ENCODE results near the gene FLNA. TPM values are rescaled to one million over a fixed set of nuclear protein-coding genes. Genes with fewer than 3 reads are reported as not detected.

The FLNA gene
- total RNA-seq, 1 experiment from 2014 or later, result 1,563 TPM

DNA sequence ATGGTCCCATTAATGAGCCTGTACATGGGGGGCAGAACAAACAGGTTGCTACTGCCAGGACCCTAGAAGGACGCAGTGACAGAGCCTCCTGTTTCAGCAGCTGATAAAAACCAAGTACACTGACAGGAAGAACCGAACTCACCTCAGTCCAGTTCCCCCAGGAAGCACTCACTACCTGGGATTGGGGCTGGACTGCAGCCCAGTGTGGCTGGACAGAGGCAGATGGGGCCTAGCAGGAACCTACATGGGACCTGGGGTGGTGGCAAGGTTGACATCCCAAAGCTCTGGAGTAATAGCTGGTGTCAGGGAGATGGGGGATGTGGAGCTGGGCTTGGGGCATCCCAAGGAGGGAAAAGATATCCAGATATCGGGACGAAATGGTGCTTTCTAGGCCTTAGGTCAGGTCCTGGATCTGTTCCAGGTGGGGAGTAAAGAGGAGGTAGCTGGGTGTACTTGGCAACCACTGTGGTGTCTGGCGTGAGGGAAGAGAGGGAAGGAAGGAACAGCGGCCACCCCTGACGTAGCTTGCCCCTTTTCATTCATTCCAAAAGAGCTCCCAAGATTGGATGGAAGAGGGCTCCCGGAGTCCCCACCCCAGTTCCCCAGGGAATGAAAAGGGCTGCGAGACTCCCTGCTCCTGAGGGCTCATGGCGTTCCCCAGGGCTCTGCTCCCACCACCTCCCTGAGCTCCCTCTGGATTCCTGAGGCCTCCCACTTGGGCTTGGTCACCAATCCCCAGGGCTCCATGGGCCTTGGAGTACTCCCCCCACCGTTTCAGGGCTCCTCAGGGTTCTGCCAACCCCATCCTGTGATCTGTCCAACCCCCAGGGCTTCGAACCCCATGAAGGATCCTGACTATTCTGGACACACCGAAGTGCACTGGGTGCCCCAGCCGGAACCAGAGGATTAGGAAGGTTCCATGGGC, 9.2 kb upstream of the FLNA start:
- DNase-seq, result no peak
- Histone ChIP-seq H3K36me3 (peaks cover 3% of the 10 kb centered on the region), H3K4me3 (no peak overlapping the region), H3K27me3 (no peaks in the 10 kb centered on the region), H3K9me3 (no peaks in the 10 kb centered on the region)

DNA sequence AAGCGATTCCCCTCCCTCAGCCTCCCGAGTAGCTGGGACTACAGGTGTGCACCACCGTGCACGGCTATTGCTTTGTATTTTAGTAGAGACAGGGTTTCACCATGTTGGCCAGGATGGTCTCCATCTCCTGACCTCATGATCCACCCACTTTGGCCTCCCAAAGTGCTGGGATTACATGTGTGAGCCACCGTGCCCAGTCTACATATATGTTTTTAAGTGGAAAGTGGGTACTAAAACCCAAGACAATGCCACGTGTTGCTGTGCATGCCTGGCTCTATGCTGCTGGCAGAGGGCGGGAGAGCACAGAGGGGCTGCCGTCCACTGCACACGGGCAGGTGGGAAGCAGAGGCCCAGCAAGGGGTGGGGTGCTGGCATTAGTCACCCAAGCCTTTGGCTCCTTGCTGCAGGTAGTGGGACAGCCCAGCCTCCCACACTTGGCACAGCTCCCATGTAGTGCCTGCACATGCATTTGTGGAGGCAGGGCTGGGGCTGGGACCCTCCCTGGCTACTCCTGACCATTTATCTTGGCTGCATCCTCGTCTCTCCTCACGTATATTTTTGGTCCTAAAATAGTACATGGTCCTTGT, 8.1 kb upstream of the FLNA start:
- peaks cover 3% of the 10 kb centered on the region for H3K36me3 ChIP-seq
- no peak overlapping the region for H3K4me3 ChIP-seq
- H3K27me3 ChIP-seq, result no peaks in the 10 kb centered on the region
- DNase-seq, result no peak
- H3K9me3 ChIP-seq, result no peaks in the 10 kb centered on the region

DNA sequence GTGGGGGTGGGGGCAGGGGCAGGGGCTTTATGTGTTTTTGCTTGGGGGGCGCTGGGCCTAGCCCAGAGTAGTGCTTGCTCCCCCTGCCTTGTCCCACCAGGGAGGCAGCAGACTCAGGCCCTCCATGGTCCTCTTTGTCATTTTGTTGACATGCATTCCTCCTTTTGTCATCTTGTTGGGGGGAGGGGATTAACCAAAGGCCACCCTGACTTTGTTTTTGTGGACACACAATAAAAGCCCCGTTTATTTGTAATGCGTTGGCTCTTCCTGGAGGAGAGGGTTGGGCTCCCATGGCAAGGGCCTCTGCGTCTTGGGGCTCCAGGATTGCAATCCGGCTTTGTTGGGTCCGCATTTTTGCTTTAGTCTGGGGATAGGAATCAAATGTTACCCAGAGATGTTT, 6.8 kb upstream of the FLNA start:
- DNase-seq, result no peak
- peaks cover 3% of the 10 kb centered on the region for H3K36me3 ChIP-seq
- no peak overlapping the region for H3K4me3 ChIP-seq
- H3K27me3 ChIP-seq, result no peaks in the 10 kb centered on the region
- H3K9me3 ChIP-seq, result no peaks in the 10 kb centered on the region

DNA sequence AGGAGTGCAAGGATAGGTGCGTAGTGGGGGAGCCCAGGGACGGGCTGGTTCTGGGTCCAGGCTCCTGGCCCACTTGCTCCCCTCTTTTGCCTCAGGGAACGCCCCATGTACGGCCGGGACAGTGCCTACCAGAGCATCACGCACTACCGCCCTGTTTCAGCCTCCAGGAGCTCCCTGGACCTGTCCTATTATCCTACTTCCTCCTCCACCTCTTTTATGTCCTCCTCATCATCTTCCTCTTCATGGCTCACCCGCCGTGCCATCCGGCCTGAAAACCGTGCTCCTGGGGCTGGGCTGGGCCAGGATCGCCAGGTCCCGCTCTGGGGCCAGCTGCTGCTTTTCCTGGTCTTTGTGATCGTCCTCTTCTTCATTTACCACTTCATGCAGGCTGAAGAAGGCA, 6.4 kb upstream of the FLNA start:
- DNase-seq, result no peak
- H3K4me3 ChIP-seq, result no peak overlapping the region; the same call in 1 of the 2 replicates
- no peaks in the 10 kb centered on the region for H3K9me3 ChIP-seq
- H3K27me3 ChIP-seq, result no peaks in the 10 kb centered on the region
- H3K36me3 ChIP-seq, result peaks cover 3% of the 10 kb centered on the region

DNA sequence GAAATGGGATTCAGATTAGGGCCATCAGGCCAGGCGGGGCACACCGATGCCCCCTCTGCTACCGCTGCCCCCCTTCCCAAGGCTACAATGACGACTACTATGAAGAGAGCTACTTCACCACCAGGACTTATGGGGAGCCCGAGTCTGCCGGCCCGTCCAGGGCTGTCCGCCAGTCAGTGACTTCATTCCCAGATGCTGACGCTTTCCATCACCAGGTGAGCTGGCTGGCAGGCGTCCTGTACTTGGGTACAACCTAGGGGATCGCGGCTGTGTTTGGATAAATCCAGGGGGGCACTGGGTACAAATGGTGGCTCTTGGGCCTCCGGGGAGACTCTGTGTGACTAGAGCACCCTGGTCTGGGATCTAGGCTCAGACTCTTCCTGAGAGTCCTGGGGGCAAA, 5.7 kb upstream of the FLNA start:
- Histone ChIP-seq H3K27me3 (no peaks in the 10 kb centered on the region), H3K9me3 (no peaks in the 10 kb centered on the region), H3K36me3 (peaks cover 3% of the 10 kb centered on the region), H3K4me3 (peak overlapping the region; percentile 67)
- no peak for DNase-seq

DNA sequence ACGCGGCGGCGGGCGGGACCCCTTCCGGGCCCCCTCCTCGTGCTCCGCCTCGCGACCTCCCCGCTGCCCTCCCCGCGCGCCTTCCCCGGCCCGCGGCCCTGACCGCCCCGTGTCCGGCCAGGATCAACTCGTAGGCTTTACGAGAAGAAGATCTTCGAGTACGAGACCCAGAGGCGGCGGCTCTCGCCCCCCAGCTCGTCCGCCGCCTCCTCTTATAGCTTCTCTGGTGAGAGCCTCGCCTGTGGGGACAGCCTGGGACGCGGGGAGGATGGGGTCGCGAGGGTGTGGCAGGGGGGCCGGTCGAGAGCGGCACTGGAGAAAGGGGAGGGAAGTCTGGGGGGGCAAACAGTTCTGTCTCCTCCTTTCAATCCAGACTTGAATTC, 5.1 kb upstream of the FLNA start:
- H3K4me3 ChIP-seq, result peak overlapping the region; percentile 67
- no peak for DNase-seq
- no peaks in the 10 kb centered on the region for H3K27me3 ChIP-seq
- peaks cover 3% of the 10 kb centered on the region for H3K36me3 ChIP-seq
- H3K9me3 ChIP-seq, result no peaks in the 10 kb centered on the region

DNA sequence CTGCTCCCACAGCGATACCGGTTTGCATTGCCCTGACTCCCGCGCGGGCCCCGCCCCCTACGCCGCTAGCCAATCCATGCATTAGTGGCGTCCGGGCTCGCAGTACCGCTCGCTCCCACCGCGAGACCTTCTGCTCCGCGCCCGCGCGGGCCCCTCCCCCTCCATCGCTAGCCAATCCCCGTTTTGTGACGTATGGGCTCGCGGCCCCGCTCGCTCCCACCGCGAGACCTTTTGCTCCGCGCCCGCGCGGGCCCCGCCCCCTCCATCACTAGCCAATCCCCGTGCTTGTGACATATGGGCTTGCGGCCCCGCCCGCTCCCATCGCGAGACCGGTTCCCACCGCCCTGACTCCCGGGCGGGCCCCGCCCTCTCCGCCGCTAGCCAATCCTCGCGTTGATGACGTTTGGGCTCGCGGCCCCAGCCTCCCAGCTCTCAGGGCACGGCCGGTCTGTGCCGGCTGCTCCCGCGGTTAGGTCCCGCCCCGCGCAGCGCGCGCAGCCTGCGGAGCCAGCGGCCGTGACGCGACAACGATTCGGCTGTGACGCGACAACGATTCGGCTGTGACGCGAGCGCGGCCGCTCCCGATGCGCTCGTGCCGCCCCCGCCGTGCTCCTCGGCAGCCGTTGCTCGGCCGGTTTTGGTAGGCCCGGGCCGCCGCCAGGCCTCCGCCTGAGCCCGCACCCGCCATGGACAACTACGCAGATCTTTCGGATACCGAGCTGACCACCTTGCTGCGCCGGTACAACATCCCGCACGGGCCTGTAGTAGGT, 4.5 kb upstream of the FLNA start, which contains the start of gene EMD:
TSS of gene EMD (plus strand) at position 497 of the 770 bp plus-strand sequence. CDS start at position 687, 190 bp downstream.
- Histone ChIP-seq H3K27me3 (no peaks in the 10 kb centered on the region), H3K36me3 (peaks cover 3% of the 10 kb centered on the region), H3K4me3 (peak within 1 kb of the TSS; percentile 67), H3K9me3 (no peaks in the 10 kb centered on the region)
- peak; percentile 98 for DNase-seq

DNA sequence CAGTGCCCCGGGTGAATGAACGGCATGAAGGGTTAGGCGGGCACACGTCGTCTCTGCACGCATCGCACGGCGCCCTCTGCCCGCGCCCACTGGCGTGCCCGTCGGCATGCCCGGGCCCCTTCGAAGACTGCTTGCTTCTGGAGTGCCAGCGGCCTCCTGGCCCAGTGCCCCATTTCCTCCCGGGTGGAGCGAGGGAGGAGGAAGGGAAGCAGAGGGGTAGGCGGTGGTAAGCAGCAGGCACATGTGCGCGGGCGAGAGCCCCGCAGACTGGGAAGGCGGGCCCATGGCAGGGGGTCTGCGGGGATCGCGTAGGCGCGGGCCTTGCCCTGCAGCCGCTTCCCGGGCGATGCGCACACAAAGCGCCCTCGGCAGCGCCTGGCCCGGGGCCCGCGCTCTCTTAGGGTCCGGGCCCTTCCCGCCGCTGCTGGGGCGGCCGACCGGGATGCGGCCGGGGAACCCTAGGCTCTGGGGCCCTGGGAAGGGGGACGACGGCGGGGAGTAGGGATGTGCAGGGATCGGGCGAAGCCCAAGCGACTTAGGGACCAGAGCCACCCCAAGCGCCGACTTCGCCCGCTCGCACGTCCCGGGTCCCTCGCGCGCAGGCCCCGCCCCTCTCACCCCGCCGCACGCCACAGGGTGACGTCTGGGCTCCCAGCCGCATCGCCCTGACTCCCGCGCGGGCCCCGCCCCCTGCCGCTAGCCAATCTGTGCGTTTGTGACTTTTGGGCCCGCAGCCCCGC, 3.8 kb upstream of the FLNA start:
- Histone ChIP-seq H3K27me3 (no peaks in the 10 kb centered on the region), H3K4me3 (peak overlapping the region; percentile 50), H3K9me3 (no peaks in the 10 kb centered on the region), H3K36me3 (peaks cover 3% of the 10 kb centered on the region)
- DNase-seq, result peak; percentile 83

DNA sequence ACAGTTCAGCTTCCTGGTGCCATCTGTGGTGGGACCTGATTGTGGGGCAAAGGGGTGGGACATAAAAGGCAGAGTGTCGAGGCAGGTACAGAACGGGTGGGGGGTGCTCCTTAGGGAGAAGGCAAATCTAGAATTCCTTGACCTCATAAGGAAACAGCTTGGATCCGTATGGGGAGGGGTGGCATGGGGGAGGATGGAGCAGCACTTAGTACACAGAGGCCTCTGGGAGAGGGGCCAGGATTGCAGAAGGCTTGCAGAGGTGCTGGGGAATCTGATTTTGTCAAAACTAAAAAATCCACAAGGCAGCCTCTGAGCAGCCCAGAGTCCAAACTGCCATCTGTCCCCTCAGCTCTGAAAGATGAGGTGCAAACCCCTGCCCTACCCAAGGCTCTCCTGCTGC, 2.3 kb upstream of the FLNA start:
- Histone ChIP-seq H3K36me3 (peaks cover 3% of the 10 kb centered on the region; the same call in 1 of the 2 replicates), H3K27me3 (no peaks in the 10 kb centered on the region), H3K4me3 (no peak overlapping the region), H3K9me3 (no peaks in the 10 kb centered on the region)
- no peak for DNase-seq

DNA sequence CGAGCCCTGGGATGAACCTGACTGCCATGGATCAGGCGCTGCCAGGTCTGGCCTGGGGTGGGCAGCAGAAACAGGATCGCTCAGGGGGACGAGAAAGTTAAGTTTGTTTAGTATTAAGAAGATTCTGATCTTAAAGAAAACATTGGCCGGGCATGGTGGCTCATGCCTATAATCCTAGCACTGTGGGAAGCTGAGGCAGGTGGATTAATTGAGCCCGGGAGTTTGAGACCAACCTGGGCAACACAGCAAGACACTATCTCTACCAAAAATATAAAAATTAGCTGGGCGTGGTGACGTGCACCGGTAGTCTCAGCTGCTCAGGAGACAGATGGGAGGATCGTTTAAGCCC, 696 bp upstream of the FLNA start:
- Histone ChIP-seq H3K36me3 (peaks cover 9% of the 10 kb centered on the region), H3K9me3 (no peaks in the 10 kb centered on the region), H3K4me3 (peak overlapping the region; percentile 33), H3K27me3 (no peaks in the 10 kb centered on the region)
- no peak for DNase-seq

DNA sequence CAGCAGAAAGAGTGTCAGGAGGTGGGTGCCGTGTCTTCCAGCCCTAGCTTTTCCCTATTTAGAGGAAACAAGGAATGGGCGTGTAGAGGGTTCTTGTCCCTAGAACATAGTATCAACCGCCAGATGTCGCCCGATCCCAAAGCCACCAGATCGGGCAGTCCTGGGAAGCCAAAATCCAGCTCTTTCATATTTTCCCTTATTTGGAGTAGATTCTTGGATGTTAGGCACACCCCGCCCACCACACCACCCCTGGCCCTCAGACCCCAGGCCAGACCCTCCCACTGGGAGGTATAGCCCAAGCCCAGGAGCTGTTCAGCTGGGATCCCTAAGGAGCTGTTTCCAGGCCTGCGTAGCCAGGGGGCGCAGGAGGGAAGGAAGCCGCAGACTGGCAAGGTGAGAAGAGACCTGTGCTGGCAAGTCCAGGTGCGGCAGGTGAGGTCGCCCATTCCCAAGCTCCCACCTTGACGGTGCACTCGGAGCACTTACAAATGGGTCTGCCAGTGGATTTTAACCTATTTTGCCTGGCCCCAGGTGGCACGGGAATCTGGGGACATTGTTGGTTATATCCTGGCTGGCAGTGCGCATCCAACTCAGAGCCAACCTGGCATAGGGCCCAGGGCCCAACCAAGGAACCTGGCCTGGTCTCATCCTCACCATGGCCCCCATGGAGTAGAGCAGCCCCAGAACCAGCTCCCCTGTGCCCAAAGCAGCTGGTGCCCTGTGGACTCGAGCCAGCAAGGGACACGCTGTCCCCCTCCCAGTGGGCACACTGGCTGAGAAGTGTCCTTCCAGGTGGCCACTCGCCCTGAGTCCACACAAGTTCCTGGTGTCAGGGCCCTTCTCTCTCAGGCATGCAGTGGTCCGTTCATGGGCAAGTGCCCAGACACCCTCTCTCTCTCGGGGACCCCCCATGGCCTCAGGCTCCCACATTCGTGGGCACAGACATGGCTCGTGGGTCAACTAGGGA, 811 bp downstream of the FLNA start:
- H3K9me3 ChIP-seq, result no peaks in the 10 kb centered on the region
- H3K27me3 ChIP-seq, result no peaks in the 10 kb centered on the region
- peaks cover 15% of the 10 kb centered on the region for H3K36me3 ChIP-seq
- DNase-seq, result peak; percentile 74
- H3K4me3 ChIP-seq, result peak overlapping the region; percentile 53

DNA sequence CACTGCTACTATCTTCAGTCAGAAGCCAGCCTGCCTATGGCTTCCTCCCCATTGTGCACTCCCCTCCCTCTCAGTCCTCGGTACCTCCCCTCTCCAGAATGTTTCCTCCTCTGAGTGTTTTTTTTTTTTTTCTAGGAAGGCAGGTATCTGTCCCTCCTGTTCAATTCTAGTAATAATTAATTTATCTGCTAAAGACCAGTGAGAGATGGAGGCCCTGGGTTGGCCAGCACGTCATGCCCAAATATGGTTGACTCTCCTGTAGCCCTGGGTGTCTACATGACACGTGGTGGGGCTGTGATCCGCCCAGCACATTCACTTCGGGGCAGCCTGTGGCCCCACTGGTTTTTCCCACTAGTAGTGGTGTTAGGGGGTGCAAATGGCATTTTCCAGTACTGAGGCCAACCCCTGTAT, 1.8 kb downstream of the FLNA start:
- no peaks in the 10 kb centered on the region for H3K27me3 ChIP-seq
- DNase-seq, result no peak
- no peak overlapping the region for H3K4me3 ChIP-seq
- H3K9me3 ChIP-seq, result no peaks in the 10 kb centered on the region
- peaks cover 25% of the 10 kb centered on the region for H3K36me3 ChIP-seq

DNA sequence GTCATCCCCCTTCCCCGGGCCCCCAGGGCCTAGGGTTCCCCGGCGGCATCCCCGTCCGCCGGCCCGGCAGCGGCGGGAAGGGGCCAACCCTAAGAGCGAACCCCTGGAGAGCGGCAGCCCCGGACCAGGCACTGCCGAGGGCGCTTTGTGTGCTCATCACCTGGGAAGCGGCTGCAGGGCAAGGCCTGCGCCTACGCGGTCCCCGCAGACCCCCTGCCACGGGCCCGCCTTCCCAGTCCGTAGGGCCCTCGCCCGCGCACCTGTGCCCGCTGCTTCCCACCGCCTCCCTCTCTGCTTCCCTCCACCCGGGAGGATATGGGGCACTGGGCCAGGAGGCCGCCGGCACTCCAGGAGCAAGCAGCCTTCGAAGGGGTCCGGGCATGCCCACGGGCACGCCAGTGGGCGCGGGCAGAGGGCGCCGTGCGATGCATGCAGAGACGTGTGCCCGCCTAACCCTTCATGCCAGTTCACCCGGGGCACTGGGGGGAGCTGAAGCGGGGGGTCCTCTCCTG, 2.6 kb downstream of the FLNA start:
- Histone ChIP-seq H3K4me3 (peak overlapping the region; percentile 81), H3K36me3 (peaks cover 33% of the 10 kb centered on the region), H3K9me3 (no peaks in the 10 kb centered on the region), H3K27me3 (no peaks in the 10 kb centered on the region)
- DNase-seq, result no peak

DNA sequence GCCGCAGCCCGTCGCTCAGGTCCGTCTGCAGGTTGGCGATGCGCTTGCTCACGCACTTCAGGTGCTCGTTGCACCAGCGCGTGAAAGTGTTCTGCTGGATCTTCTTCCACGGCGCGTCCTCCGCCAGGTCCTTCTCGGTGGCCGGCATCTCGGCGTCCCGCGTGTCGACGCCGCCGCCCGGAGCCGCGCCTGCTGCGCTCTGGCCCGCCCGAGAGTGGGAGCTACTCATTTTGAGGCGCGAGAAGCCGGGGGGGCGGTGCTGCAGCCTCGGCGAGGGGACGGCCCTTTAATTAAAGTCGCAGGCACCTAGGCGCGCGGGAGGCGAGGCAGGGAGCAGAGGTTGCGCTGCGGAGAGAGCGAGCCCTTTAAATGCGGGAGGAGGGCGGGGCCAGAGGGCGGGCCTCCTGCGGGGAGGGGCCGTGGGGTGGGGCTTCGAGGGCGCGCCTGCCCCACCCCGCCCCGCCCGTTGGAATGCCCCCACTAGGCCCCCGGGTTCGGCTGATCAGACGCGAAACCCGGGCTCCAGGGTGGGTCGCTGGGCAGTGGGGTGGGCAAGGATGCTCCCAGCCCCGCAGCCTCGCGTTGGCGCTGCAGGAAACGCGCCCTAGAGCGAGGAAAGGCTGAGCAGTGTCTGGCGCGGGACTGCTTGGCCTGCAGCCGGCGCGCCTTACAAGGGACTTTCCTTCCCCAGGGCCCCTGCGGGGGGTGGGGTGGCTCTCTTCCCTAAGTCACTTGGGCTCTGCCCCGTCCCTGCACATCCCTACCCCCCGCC, 3.2 kb downstream of the FLNA start:
- Histone ChIP-seq H3K36me3 (peaks cover 40% of the 10 kb centered on the region), H3K27me3 (no peaks in the 10 kb centered on the region), H3K9me3 (no peaks in the 10 kb centered on the region), H3K4me3 (peak overlapping the region; percentile 81)
- DNase-seq, result peak; percentile 94
